K562 (cell line): ENCODE measurements around the gene CAMKV. TPM values are rescaled to one million over a fixed set of nuclear protein-coding genes. Genes with fewer than 3 reads are reported as not detected.

ENCODE experiments used
- ARID2 ChIP-seq: fragments of 450-650 bp; IDR thresholded peaks from 2 replicates; pipeline ENCODE4 v1.6.1; 2017; ENCODE audit warnings: antibody characterized with exemption, mild to moderate bottlenecking
- CBX2 ChIP-seq: fragments of 200-600 bp; sonication (generic); IDR thresholded peaks from one replicate; pipeline ENCODE4 v1.6.1; 2012; ENCODE audit warnings: mild to moderate bottlenecking, low read length, inconsistent platforms; ENCODE audit not compliant: insufficient read depth, poor library complexity, severe bottlenecking
- CC2D1A ChIP-seq: fragments of 450-650 bp; IDR thresholded peaks from 2 replicates; pipeline ENCODE4 v1.6.1; 2017; ENCODE audit warnings: mild to moderate bottlenecking
- CREBBP ChIP-seq: IDR thresholded peaks from one replicate; pipeline ENCODE4 v1.6.1; 2012; ENCODE audit warnings: low read depth, mild to moderate bottlenecking, control low read depth, inconsistent platforms, low read length
- ESRRB ChIP-seq: fragments of 250-450 bp; sonication (Bioruptor Pico); IDR thresholded peaks from 2 replicates; pipeline ENCODE4 v1.5.0; 2020; ENCODE audit warnings: mild to moderate bottlenecking, moderate library complexity, borderline replicate concordance
- EWSR1 ChIP-seq: fragments of 450-650 bp; IDR thresholded peaks from 2 replicates; pipeline ENCODE4 v1.6.1; 2018; ENCODE audit warnings: borderline replicate concordance, mild to moderate bottlenecking, low read depth, moderate library complexity; ENCODE audit not compliant: partially characterized antibody
- FOXJ3 ChIP-seq: sonication (generic); formaldehyde crosslinking; IDR thresholded peaks from 2 replicates; pipeline ENCODE4 v1.4.0; 2020; ENCODE audit warnings: mild to moderate bottlenecking, missing genetic modification reagents
- HDAC6 ChIP-seq: IDR thresholded peaks from 2 replicates; pipeline ENCODE4 v1.6.1; 2012; ENCODE audit warnings: low read depth, mild to moderate bottlenecking, control low read depth, inconsistent platforms, low read length, moderate library complexity
- IFI16 ChIP-seq: fragments of 250-450 bp; sonication (Bioruptor Pico); IDR thresholded peaks from 2 replicates; pipeline ENCODE4 v2.1.2; 2022; ENCODE audit warnings: mild to moderate bottlenecking, inconsistent platforms
- KAT7 ChIP-seq: sonication (generic); formaldehyde crosslinking; IDR thresholded peaks from 2 replicates; pipeline ENCODE4 v1.8.0; 2022; ENCODE audit warnings: missing genetic modification reagents, mild to moderate bottlenecking, borderline replicate concordance
- KDM1A ChIP-seq, 2 experiments: fragments of 450-650 bp; IDR thresholded peaks; 2 replicates each; pipeline ENCODE4 v1.6.1; 2016; ENCODE audit warnings: mild to moderate bottlenecking in 2 of 2
- KLF16 ChIP-seq: IDR thresholded peaks from 2 replicates; pipeline ENCODE4 v1.6.1; 2016; ENCODE audit warnings: antibody characterized with exemption
- L3MBTL2 ChIP-seq: fragments of 450-650 bp; IDR thresholded peaks from 2 replicates; pipeline ENCODE4 v1.6.1; 2016; ENCODE audit warnings: mild to moderate bottlenecking, moderate library complexity
- MEIS2 ChIP-seq: fragments of 450-650 bp; IDR thresholded peaks from 2 replicates; pipeline ENCODE4 v1.6.1; 2014; ENCODE audit warnings: mild to moderate bottlenecking; ENCODE audit not compliant: partially characterized antibody
- PTBP1 ChIP-seq: fragments of 200-400 bp; formaldehyde crosslinking; IDR thresholded peaks from 2 replicates; pipeline ENCODE4 v1.6.1; 2017; ENCODE audit warnings: low read depth, low read length
- SMARCA5 ChIP-seq: fragments of 450-650 bp; IDR thresholded peaks from 2 replicates; pipeline ENCODE4 v1.6.1; 2016
- SREBF2 ChIP-seq: sonication (generic); formaldehyde crosslinking; IDR thresholded peaks from 2 replicates; pipeline ENCODE4 v1.4.0; 2020; ENCODE audit warnings: mild to moderate bottlenecking, missing genetic modification reagents
- STAG1 ChIP-seq: sonication (generic); formaldehyde crosslinking; IDR thresholded peaks from 2 replicates; pipeline ENCODE4 v1.5.0; 2020; ENCODE audit warnings: missing genetic modification reagents, borderline replicate concordance
- TEAD1 ChIP-seq, 2 experiments: fragments of 450-650 bp in 1 of 2; sonication (generic) in 1 of 2; formaldehyde crosslinking; IDR thresholded peaks; 2 replicates each; pipeline versions ENCODE4 v1.4.0 to v1.8.0; 2020 to 2022; ENCODE audit warnings: mild to moderate bottlenecking in 2 of 2, missing genetic modification reagents in 1 of 2
- ZBTB17 ChIP-seq: fragments of 450-650 bp; formaldehyde crosslinking; IDR thresholded peaks from 2 replicates; pipeline ENCODE4 v1.4.0; 2020; ENCODE audit warnings: mild to moderate bottlenecking
- ZNF174 ChIP-seq: fragments of 250-450 bp; sonication (Bioruptor Pico); IDR thresholded peaks from 2 replicates; pipeline ENCODE4 v1.4.0; 2020; ENCODE audit warnings: mild to moderate bottlenecking
- polyA plus RNA-seq, 8 experiments: library from polyadenylated mRNA; depleted of rRNA in 4 of 8; stranded (reverse) in 5 of 8; unstranded in 3 of 8; fragments of >200 nt; fragmentation: Nextera tagmentation in 2 of 8; fragmentation: Illumina TruSeq in 1 of 8; extraction: Ambion mirVana in 2 of 8; extraction: Trizol in 1 of 8; gene quantifications; 2 replicates each; pipeline versions ENCODE4 v1.2.1 to v1.2.3, GENCODE V29; 2011 to 2014; ENCODE audit warnings: inconsistent platforms in 1 of 8, missing spikeins in 1 of 8
- total RNA-seq, 7 experiments: library from RNA; depleted of rRNA in 6 of 7; stranded (reverse); fragments of >200 nt in 6 of 7; fragmentation: Illumina TruSeq in 2 of 7; extraction: Trizol in 2 of 7; gene quantifications; 2 replicates each; pipeline versions ENCODE4 v1.2.1 to v1.2.3, GENCODE V29; 2011 to 2021; ENCODE audit warnings: low replicate concordance in 1 of 7
- TF ChIP-seq, protein P1 (sequence below), 2 experiments: fragments of 150-350 bp in 1 of 2; IDR thresholded peaks; 2 replicates each; pipeline ENCODE4 v1.6.1; 2012 to 2016; ENCODE audit warnings: low read depth in 2 of 2, low read length in 2 of 2, mild to moderate bottlenecking in 1 of 2, moderate library complexity in 1 of 2

The CAMKV gene
- total and polyA plus RNA-seq, 9 of the 15 experiments (the other 6 are each of a cell fraction or from before 2014, with no cell fraction given), result 0.08 to 2.7 (median 0.79) TPM

DNA sequence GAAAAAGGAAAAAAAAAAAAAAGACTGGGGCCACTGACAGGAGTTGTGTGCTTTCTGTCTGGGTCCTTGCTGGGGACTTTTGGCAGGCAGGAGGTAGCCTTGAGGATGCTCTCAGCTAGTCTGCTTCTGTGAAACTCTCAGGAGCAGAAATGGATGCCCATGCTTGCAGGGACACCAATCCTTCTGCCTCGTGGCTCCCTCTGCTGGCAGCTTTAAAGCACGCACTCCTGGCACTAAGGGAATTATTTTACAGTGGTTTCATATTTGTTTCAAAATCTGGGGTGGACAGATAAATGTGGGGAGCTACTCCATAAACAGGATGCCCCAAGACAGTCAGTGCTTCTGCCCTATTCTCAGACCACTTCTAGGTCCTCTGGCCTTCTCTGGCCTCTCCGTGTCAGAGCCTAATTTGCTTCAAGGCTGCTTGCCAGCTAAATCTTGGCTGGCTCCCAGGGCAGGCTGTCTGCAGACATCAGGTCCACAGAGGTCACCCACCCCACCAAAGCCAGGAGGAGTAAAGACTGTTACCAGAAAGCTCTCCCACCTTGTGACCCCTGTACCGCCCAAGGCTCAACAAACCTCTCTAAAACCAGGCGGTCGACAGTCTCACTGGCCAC is 30.4 kb downstream of the CAMKV start (continued):
- TF ChIP-seq CC2D1A, result peak; percentile 28; the same call in 1 of the 2 replicates
- no peak for TF ChIP-seq EWSR1
- no peak for TF ChIP-seq L3MBTL2
- no peak for TF ChIP-seq ZNF174 (CRISPR knock-in tag)
- TF ChIP-seq KLF16, result 0 out of 2 replicates have a peak, but pooled peaks have one; percentile 20
- no peak for TF ChIP-seq CREBBP
- TF ChIP-seq CBX2, result no peak
- TF ChIP-seq FOXJ3 (CRISPR knock-in tag), result no peak
- no peak for TF ChIP-seq KAT7 (CRISPR knock-in tag)
- no peak for TF ChIP-seq PTBP1
- TF ChIP-seq KDM1A (IDR thresholded peaks at IDR 0.05), result no peak
- peak; percentile 51; the same call in 1 of the 2 replicates for TF ChIP-seq STAG1 (CRISPR knock-in tag)
- no peak for TF ChIP-seq MEIS2
- TF ChIP-seq ESRRB (CRISPR knock-in tag), result no peak
- TF ChIP-seq SMARCA5, result no peak
- TF ChIP-seq ZBTB17 (CRISPR knock-in tag), result no peak
- TF ChIP-seq, protein P1, sequence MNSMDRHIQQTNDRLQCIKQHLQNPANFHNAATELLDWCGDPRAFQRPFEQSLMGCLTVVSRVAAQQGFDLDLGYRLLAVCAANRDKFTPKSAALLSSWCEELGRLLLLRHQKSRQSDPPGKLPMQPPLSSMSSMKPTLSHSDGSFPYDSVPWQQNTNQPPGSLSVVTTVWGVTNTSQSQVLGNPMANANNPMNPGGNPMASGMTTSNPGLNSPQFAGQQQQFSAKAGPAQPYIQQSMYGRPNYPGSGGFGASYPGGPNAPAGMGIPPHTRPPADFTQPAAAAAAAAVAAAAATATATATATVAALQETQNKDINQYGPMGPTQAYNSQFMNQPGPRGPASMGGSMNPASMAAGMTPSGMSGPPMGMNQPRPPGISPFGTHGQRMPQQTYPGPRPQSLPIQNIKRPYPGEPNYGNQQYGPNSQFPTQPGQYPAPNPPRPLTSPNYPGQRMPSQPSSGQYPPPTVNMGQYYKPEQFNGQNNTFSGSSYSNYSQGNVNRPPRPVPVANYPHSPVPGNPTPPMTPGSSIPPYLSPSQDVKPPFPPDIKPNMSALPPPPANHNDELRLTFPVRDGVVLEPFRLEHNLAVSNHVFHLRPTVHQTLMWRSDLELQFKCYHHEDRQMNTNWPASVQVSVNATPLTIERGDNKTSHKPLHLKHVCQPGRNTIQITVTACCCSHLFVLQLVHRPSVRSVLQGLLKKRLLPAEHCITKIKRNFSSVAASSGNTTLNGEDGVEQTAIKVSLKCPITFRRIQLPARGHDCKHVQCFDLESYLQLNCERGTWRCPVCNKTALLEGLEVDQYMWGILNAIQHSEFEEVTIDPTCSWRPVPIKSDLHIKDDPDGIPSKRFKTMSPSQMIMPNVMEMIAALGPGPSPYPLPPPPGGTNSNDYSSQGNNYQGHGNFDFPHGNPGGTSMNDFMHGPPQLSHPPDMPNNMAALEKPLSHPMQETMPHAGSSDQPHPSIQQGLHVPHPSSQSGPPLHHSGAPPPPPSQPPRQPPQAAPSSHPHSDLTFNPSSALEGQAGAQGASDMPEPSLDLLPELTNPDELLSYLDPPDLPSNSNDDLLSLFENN (IDR thresholded peaks at IDR 0.05; ENCODE audit: low read depth in 2 of 2, low read length in 2 of 2), result no peak
- TF ChIP-seq HDAC6, result no peak
- TF ChIP-seq TEAD1 (CRISPR knock-in tag; IDR thresholded peaks at IDR 0.05), result no peak
- 0 out of 2 replicates have a peak, but pooled peaks have one; percentile 53 for TF ChIP-seq ARID2
- no peak for TF ChIP-seq SREBF2 (CRISPR knock-in tag)
- TF ChIP-seq IFI16 (CRISPR knock-in tag), result no peak
